HepG2 (cell line): ENCODE measurements around the gene NOP14. TPM values are rescaled to one million over a fixed set of nuclear protein-coding genes. Genes with fewer than 3 reads are reported as not detected.

ENCODE experiments used
- GATA4 ChIP-seq: sonication (generic); IDR thresholded peaks from 2 replicates; pipeline ENCODE4 v1.6.1; 2016; ENCODE audit warnings: antibody characterized with exemption, low read depth, borderline replicate concordance
- GLMP ChIP-seq: sonication (generic); formaldehyde crosslinking; IDR thresholded peaks from 2 replicates; pipeline ENCODE4 v1.9.0; 2021; ENCODE audit warnings: missing genetic modification reagents, mild to moderate bottlenecking, borderline replicate concordance
- HDAC6 ChIP-seq: fragments of 200-600 bp; sonication (generic); IDR thresholded peaks from 2 replicates; pipeline ENCODE4 v1.7.0; 2017; ENCODE audit warnings: mild to moderate bottlenecking, antibody characterized with exemption, low read length, low read depth
- IKZF1 ChIP-seq: fragments of 450-650 bp; IDR thresholded peaks from 2 replicates; pipeline ENCODE4 v1.7.1; 2016
- MIER3 ChIP-seq: IDR thresholded peaks from 2 replicates; pipeline ENCODE4 v1.6.1; 2016; ENCODE audit warnings: missing compliant biosample characterization, borderline replicate concordance
- NFAT5 ChIP-seq: sonication (generic); formaldehyde crosslinking; IDR thresholded peaks from 2 replicates; pipeline ENCODE4 v1.4.0; 2020; ENCODE audit warnings: missing genetic modification reagents
- REL ChIP-seq: sonication (generic); formaldehyde crosslinking; conservative IDR thresholded peaks from 2 replicates; pipeline ENCODE4 v1.8.0; 2022; ENCODE audit warnings: mild to moderate bottlenecking, missing genetic modification reagents, moderate library complexity
- REPIN1 ChIP-seq: sonication (generic); formaldehyde crosslinking; IDR thresholded peaks from 2 replicates; pipeline ENCODE4 v1.8.0; 2022; ENCODE audit warnings: missing genetic modification reagents, low read depth, mild to moderate bottlenecking, borderline replicate concordance
- SIN3A ChIP-seq: IDR thresholded peaks from 2 replicates; pipeline ENCODE4 v1.6.1; 2011; ENCODE audit warnings: low read depth, mild to moderate bottlenecking, control low read depth, low read length, borderline replicate concordance
- SIX1 ChIP-seq: sonication (generic); formaldehyde crosslinking; IDR thresholded peaks from 2 replicates; pipeline ENCODE4 v1.4.0; 2020; ENCODE audit warnings: missing genetic modification reagents, borderline replicate concordance
- SMAD3 ChIP-seq: sonication (generic); formaldehyde crosslinking; IDR thresholded peaks from 2 replicates; pipeline ENCODE4 v1.4.0; 2020; ENCODE audit warnings: missing genetic modification reagents
- TFAP4 ChIP-seq: sonication (generic); IDR thresholded peaks from 2 replicates; pipeline ENCODE4 v1.6.1; 2016; ENCODE audit warnings: low read depth, borderline replicate concordance
- U2AF2 ChIP-seq: fragments of 200-400 bp; formaldehyde crosslinking; IDR thresholded peaks from 2 replicates; pipeline ENCODE4 v1.6.1; 2017; ENCODE audit warnings: low read depth, mild to moderate bottlenecking, low read length
- ZNF232 ChIP-seq: sonication (generic); formaldehyde crosslinking; IDR thresholded peaks from 2 replicates; pipeline ENCODE4 v1.4.0; 2020; ENCODE audit warnings: missing genetic modification reagents, borderline replicate concordance
- ZNF264 ChIP-seq: sonication (generic); formaldehyde crosslinking; IDR thresholded peaks from 2 replicates; pipeline ENCODE4 v1.4.0; 2020; ENCODE audit warnings: missing genetic modification reagents
- ZNF451 ChIP-seq: sonication (generic); formaldehyde crosslinking; IDR thresholded peaks from 2 replicates; pipeline ENCODE4 v1.5.0; 2020; ENCODE audit warnings: mild to moderate bottlenecking, missing genetic modification reagents
- ZNF629 ChIP-seq: sonication (generic); formaldehyde crosslinking; conservative IDR thresholded peaks from 2 replicates; pipeline ENCODE4 v1.5.0; 2020; ENCODE audit warnings: missing genetic modification reagents
- ZNF713 ChIP-seq: sonication (generic); formaldehyde crosslinking; IDR thresholded peaks from 2 replicates; pipeline ENCODE4 v1.4.0; 2020; ENCODE audit warnings: mild to moderate bottlenecking, missing genetic modification reagents
- polyA plus RNA-seq, 8 experiments: library from polyadenylated mRNA; depleted of rRNA in 3 of 8; stranded (reverse) in 7 of 8; unstranded in 1 of 8; fragments of >200 nt; fragmentation: Illumina TruSeq in 4 of 8; extraction: Trizol in 4 of 8; gene quantifications; 2 replicates each; pipeline versions ENCODE4 v1.2.1 to v1.2.3, GENCODE V29; 2011 to 2016; ENCODE audit warnings: low read depth in 4 of 8, missing spikeins in 1 of 8, mixed read lengths in 1 of 8; ENCODE audit not compliant: insufficient read depth in 1 of 8
- total RNA-seq, 5 experiments: library from RNA; depleted of rRNA; stranded (reverse); fragments of >200 nt; fragmentation: Illumina TruSeq; extraction: Trizol; gene quantifications; 2 replicates each; pipeline ENCODE4 v1.2.3, GENCODE V29; 2016; ENCODE audit warnings: low read depth in 1 of 5
- TF ChIP-seq, protein P1 (sequence below), 2 experiments: sonication (generic) in 1 of 2; formaldehyde crosslinking in 1 of 2; IDR thresholded peaks; 2 replicates each; pipeline versions ENCODE4 v1.4.0 to v1.6.1; 2018 to 2020; ENCODE audit warnings: missing genetic modification reagents in 2 of 2, borderline replicate concordance in 1 of 2, low read depth in 1 of 2, mild to moderate bottlenecking in 1 of 2, missing biosample characterization in 1 of 2

Gene NOP14
- total and polyA plus RNA-seq, 2 of the 13 experiments (the other 11 are each of a cell fraction or from before 2014, with no cell fraction given), result 6.9 to 47.9 TPM

GRCh38 chr4:2934813-2935761, 28.1 kb downstream of the NOP14 start (continued):
- TF ChIP-seq, protein P1, sequence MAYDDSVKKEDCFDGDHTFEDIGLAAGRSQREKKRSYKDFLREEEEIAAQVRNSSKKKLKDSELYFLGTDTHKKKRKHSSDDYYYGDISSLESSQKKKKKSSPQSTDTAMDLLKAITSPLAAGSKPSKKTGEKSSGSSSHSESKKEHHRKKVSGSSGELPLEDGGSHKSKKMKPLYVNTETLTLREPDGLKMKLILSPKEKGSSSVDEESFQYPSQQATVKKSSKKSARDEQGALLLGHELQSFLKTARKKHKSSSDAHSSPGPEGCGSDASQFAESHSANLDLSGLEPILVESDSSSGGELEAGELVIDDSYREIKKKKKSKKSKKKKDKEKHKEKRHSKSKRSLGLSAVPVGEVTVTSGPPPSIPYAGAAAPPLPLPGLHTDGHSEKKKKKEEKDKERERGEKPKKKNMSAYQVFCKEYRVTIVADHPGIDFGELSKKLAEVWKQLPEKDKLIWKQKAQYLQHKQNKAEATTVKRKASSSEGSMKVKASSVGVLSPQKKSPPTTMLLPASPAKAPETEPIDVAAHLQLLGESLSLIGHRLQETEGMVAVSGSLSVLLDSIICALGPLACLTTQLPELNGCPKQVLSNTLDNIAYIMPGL (CRISPR knock-in tag; IDR thresholded peaks at IDR 0.05; ENCODE audit: borderline replicate concordance in 1 of 2, low read depth in 1 of 2), result peak in 1 of 2 experiments; percentile 69; a peak in 2 of 4 replicates
- TF ChIP-seq GATA4, result peak; percentile 33; the same call in 1 of the 2 replicates
- no peak for TF ChIP-seq TFAP4
- TF ChIP-seq GLMP, result no peak
- peak; percentile 85; the same call in 1 of the 2 replicates for TF ChIP-seq ZNF451 (CRISPR knock-in tag)
- 0 out of 2 replicates have a peak, but pooled peaks have one; percentile 38 for TF ChIP-seq REPIN1 (CRISPR knock-in tag)
- TF ChIP-seq U2AF2, result no peak
- no peak for TF ChIP-seq ZNF713 (CRISPR knock-in tag)
- no peak for TF ChIP-seq ZNF232 (CRISPR knock-in tag)
- 0 out of 2 replicates have a peak, but pooled peaks have one; percentile 47 for TF ChIP-seq NFAT5 (CRISPR knock-in tag)
- TF ChIP-seq MIER3 (CRISPR knock-in tag), result no peak
- no peak for TF ChIP-seq ZNF264 (CRISPR knock-in tag)
- no peak for TF ChIP-seq SMAD3 (CRISPR knock-in tag)
- TF ChIP-seq IKZF1, result no peak
- no peak for TF ChIP-seq SIX1 (CRISPR knock-in tag)
- TF ChIP-seq SIN3A, result peak; percentile 29; the same call in 1 of the 2 replicates
- TF ChIP-seq HDAC6, result no peak
- no peak for TF ChIP-seq REL
- TF ChIP-seq ZNF629, result no peak
